HEK293 (cell line): ENCODE data around the gene TTC1.

Experiments
- CTCF ChIA-PET: fragments of 350-600 bp; formaldehyde crosslinking; extraction: SDS; loops from one replicate; lab custom pipeline; 2021; ENCODE audit warnings: antibody characterized with exemption; lab: Yijun Ruan, JAX
- POLR2A ChIA-PET: fragments of 300-600 bp; formaldehyde crosslinking; extraction: SDS; loops from one replicate; lab custom pipeline; 2020; ENCODE audit warnings: antibody characterized with exemption, inconsistent platforms; lab: Yijun Ruan, JAX
- H3K27ac ChIP-seq: fragments of 200-500 bp; sonication (Bioruptor generic); 2 replicates; pipeline ENCODE4 v1.5.1; 2014; ENCODE audit warnings: low read depth, low read length, control low read depth, inconsistent platforms; ENCODE audit errors: extremely low read depth
- H3K36me3 ChIP-seq, 2 experiments: fragments of 200-500 bp in 1 of 2; sonication (Bioruptor generic) in 1 of 2; 1 replicate in 1 of 2; 2 replicates in 1 of 2; pipeline ENCODE4 v1.5.1; 2014 to 2017; ENCODE audit warnings: inconsistent platforms in 2 of 2, low read length in 2 of 2; ENCODE audit not compliant: control insufficient read depth in 2 of 2, insufficient read depth in 1 of 2
- H3K4me1 ChIP-seq: fragments of 200-500 bp; sonication (Bioruptor generic); 2 replicates; pipeline ENCODE4 v1.5.1; 2014; ENCODE audit warnings: mild to moderate bottlenecking, low read length, inconsistent platforms; ENCODE audit not compliant: control insufficient read depth, insufficient read depth
- H3K4me3 ChIP-seq: 2 replicates; pipeline ENCODE4 v1.5.1; 2011; ENCODE audit warnings: low read depth, mild to moderate bottlenecking, control low read depth, low read length, moderate library complexity
- H3K9me3 ChIP-seq: fragments of 200-500 bp; sonication (Bioruptor generic); 2 replicates; pipeline ENCODE4 v1.5.1; 2014; ENCODE audit warnings: low read depth, low read length, inconsistent platforms; ENCODE audit not compliant: control insufficient read depth, insufficient read depth
- BCL11B ChIP-seq: fragments of 450-650 bp; formaldehyde crosslinking; IDR thresholded peaks from 2 replicates; pipeline ENCODE4 v1.5.1; 2016; ENCODE audit warnings: low read depth, missing biosample characterization, missing genetic modification characterization
- GLIS1 ChIP-seq: fragments of 450-650 bp; formaldehyde crosslinking; IDR thresholded peaks from 2 replicates; pipeline ENCODE4 v1.5.1; 2016; ENCODE audit warnings: missing biosample characterization, missing genetic modification characterization
- IKZF3 ChIP-seq: fragments of 450-650 bp; IDR thresholded peaks from 2 replicates; pipeline ENCODE4 v1.5.0; 2018; ENCODE audit warnings: missing biosample characterization, mild to moderate bottlenecking, missing genetic modification characterization, moderate library complexity
- KLF1 ChIP-seq: fragments of 450-650 bp; formaldehyde crosslinking; IDR thresholded peaks from 2 replicates; pipeline ENCODE4 v1.5.1; 2016; ENCODE audit warnings: missing biosample characterization, missing genetic modification characterization
- KLF16 ChIP-seq: fragments of 450-650 bp; formaldehyde crosslinking; IDR thresholded peaks from 2 replicates; pipeline ENCODE4 v1.5.1; 2017; ENCODE audit warnings: missing biosample characterization, missing genetic modification characterization
- REST ChIP-seq: fragments of 450-650 bp; formaldehyde crosslinking; IDR thresholded peaks from 2 replicates; pipeline ENCODE4 v1.5.1; 2016; ENCODE audit warnings: missing biosample characterization, missing genetic modification characterization
- SETDB1 ChIP-seq: IDR thresholded peaks from one replicate; pipeline ENCODE4 v1.6.1; 2017; ENCODE audit warnings: mild to moderate bottlenecking, low read length, moderate library complexity, mixed read lengths; ENCODE audit not compliant: insufficient read length
- ZBTB48 ChIP-seq: fragments of 450-650 bp; formaldehyde crosslinking; IDR thresholded peaks from 2 replicates; pipeline ENCODE4 v1.5.1; 2016; ENCODE audit warnings: missing biosample characterization, missing genetic modification characterization
- ZBTB7A ChIP-seq: fragments of 450-650 bp; formaldehyde crosslinking; IDR thresholded peaks from 2 replicates; pipeline ENCODE4 v1.5.1; 2016; ENCODE audit warnings: low read depth, missing biosample characterization, missing genetic modification characterization
- ZNF18 ChIP-seq: fragments of 450-650 bp; formaldehyde crosslinking; IDR thresholded peaks from 2 replicates; pipeline ENCODE4 v1.5.1; 2016; ENCODE audit warnings: missing biosample characterization, missing genetic modification characterization
- ZNF211 ChIP-seq: fragments of 450-650 bp; formaldehyde crosslinking; IDR thresholded peaks from 2 replicates; pipeline ENCODE4 v1.5.1; 2016; ENCODE audit warnings: low read depth, missing biosample characterization, missing genetic modification characterization
- ZNF324 ChIP-seq: fragments of 450-650 bp; formaldehyde crosslinking; IDR thresholded peaks from 2 replicates; pipeline ENCODE4 v1.5.1; 2016; ENCODE audit warnings: missing biosample characterization, missing genetic modification characterization
- ZNF350 ChIP-seq: fragments of 450-650 bp; formaldehyde crosslinking; IDR thresholded peaks from 2 replicates; pipeline ENCODE4 v1.5.0; 2017; ENCODE audit warnings: missing biosample characterization, mild to moderate bottlenecking, missing genetic modification characterization
- ZNF433 ChIP-seq: fragments of 450-650 bp; formaldehyde crosslinking; IDR thresholded peaks from 2 replicates; pipeline ENCODE4 v1.5.1; 2016; ENCODE audit warnings: missing biosample characterization, missing genetic modification characterization, low read depth
- ZNF449 ChIP-seq: fragments of 450-650 bp; formaldehyde crosslinking; IDR thresholded peaks from 2 replicates; pipeline ENCODE4 v1.5.1; 2017; ENCODE audit warnings: missing biosample characterization, mild to moderate bottlenecking, missing genetic modification characterization, moderate library complexity
- ZNF473 ChIP-seq: fragments of 450-650 bp; formaldehyde crosslinking; IDR thresholded peaks from 2 replicates; pipeline ENCODE4 v1.5.1; 2017; ENCODE audit warnings: missing biosample characterization, missing genetic modification characterization
- ZNF510 ChIP-seq: fragments of 450-650 bp; formaldehyde crosslinking; IDR thresholded peaks from 2 replicates; pipeline ENCODE4 v1.5.1; 2018; ENCODE audit warnings: mild to moderate bottlenecking, missing genetic modification characterization, missing biosample characterization; ENCODE audit not compliant: insufficient replicate concordance
- ZNF626 ChIP-seq: fragments of 450-650 bp; sonication (Bioruptor Pico); formaldehyde crosslinking; IDR thresholded peaks from 2 replicates; pipeline ENCODE4 v1.5.1; 2018; ENCODE audit warnings: missing biosample characterization, missing genetic modification characterization, inconsistent platforms
- ZNF660 ChIP-seq: fragments of 450-650 bp; IDR thresholded peaks from 2 replicates; pipeline ENCODE4 v1.5.1; 2018; ENCODE audit warnings: missing biosample characterization, mild to moderate bottlenecking, missing genetic modification characterization
- ZNF791 ChIP-seq: fragments of 450-650 bp; formaldehyde crosslinking; IDR thresholded peaks from 2 replicates; pipeline ENCODE4 v1.5.1; 2016; ENCODE audit warnings: missing biosample characterization, missing genetic modification characterization
- ZNF792 ChIP-seq: fragments of 450-650 bp; formaldehyde crosslinking; IDR thresholded peaks from 2 replicates; pipeline ENCODE4 v1.5.1; 2016; ENCODE audit warnings: missing biosample characterization, missing genetic modification characterization

TTC1 gene

GRCh38 chr5:160054831-160055230, 45.9 kb downstream of the TTC1 start:
- H3K4me3 ChIP-seq, result no peak overlapping the region
- no peaks in the 10 kb centered on the region for H3K9me3 ChIP-seq
- ChIA-PET POLR2A (no interaction called here), CTCF (interaction anchor here (0.6 to 1.8 kb wide), 4 partner anchors 8 to 144 kb away, joined by 4 to 9 read pairs (median 6); no protein-coding TSS in a partner anchor)
- peak; percentile 60 for TF ChIP-seq GLIS1 (tag by site-specific recombination)
- no peak for TF ChIP-seq ZNF660 (tag by site-specific recombination)
- no peaks in the 10 kb centered on the region for H3K4me1 ChIP-seq
- H3K27ac ChIP-seq, result no peak overlapping the region
- H3K36me3 ChIP-seq, result peaks cover 37 to 89% of the 10 kb centered on the region in 2 experiments

- H3K36me3 ChIP-seq, result peaks cover 18 to 87% of the 10 kb centered on the region in 2 experiments
- ChIA-PET CTCF (no interaction called here), POLR2A (no interaction called here)
Measured at GRCh38 chr5:160057256-160057655, 48.3 kb downstream of the TTC1 start.

GRCh38 chr5:160060001-160060400, 51.1 kb downstream of the TTC1 start:
- Histone ChIP-seq H3K9me3 (no peaks in the 10 kb centered on the region), H3K4me1 (no peaks in the 10 kb centered on the region), H3K4me3 (no peak overlapping the region), H3K27ac (no peak overlapping the region), H3K36me3 (peaks cover 12 to 79% of the 10 kb centered on the region in 2 experiments)
- CTCF ChIA-PET, result interaction anchor here (2.0 kb wide), 1 partner anchor 38 kb away, joined by 8 read pairs; no protein-coding TSS in a partner anchor
- POLR2A ChIA-PET, result no interaction called here
- TF ChIP-seq ZNF211 (tag by site-specific recombination) (no peak), ZNF792 (no peak), ZNF324 (tag by site-specific recombination) (no peak), ZNF510 (no peak), IKZF3 (tag by site-specific recombination) (no peak), ZNF626 (tag by site-specific recombination) (no peak), ZBTB48 (tag by site-specific recombination) (no peak), SETDB1 (no peak), KLF16 (no peak), ZNF473 (tag by site-specific recombination) (no peak), KLF1 (no peak)

More at GRCh38 chr5:160057256-160057655, 48.3 kb downstream of the TTC1 start:
- Histone ChIP-seq H3K4me3 (no peak overlapping the region), H3K27ac (no peak overlapping the region), H3K9me3 (no peaks in the 10 kb centered on the region), H3K4me1 (no peaks in the 10 kb centered on the region)
- TF ChIP-seq ZNF350 (tag by site-specific recombination) (no peak), ZNF791 (no peak), ZNF18 (tag by site-specific recombination) (no peak), ZBTB7A (tag by site-specific recombination) (no peak), BCL11B (tag by site-specific recombination) (no peak), REST (tag by site-specific recombination) (no peak), ZNF449 (tag by site-specific recombination) (no peak), IKZF3 (tag by site-specific recombination) (no peak), ZNF433 (no peak)
